ENCODE measurements around the gene ADAMTS6.

Gene ADAMTS6

GRCh38 chr5:65359569-65359968 lies 122.2 kb downstream of the ADAMTS6 start:
- WGBS = 94% methylated on average over 2 of the region's 3 CpGs
- Histone ChIP-seq H3K14ac (ENCODE audit: low read length in 2 of 2) (no peak overlapping the region), H2BK12ac (ENCODE audit: low read length in 2 of 2) (no peak overlapping the region), H3K79me1 (replicated peaks; ENCODE audit: low read length, poor library complexity, severe bottlenecking) (no peaks in the 10 kb centered on the region), H3K18ac (ENCODE audit: low read depth in 1 of 2, low read length in 2 of 2) (no peak overlapping the region), H2AK5ac (ENCODE audit: low read length, severe bottlenecking) (no peak overlapping the region), H3K9me3 (ENCODE audit: control insufficient read depth, low read length) (no peaks in the 10 kb centered on the region), H2BK120ac (ENCODE audit: low read depth, low read length) (no peak overlapping the region), H3K4me1 (ENCODE audit: control insufficient read depth, insufficient read depth, low read depth, low read length) (no peaks in the 10 kb centered on the region), H2BK5ac (ENCODE audit: low read depth, low read length, poor library complexity, severe bottlenecking) (no peak overlapping the region), H3K9ac (ENCODE audit: low read length) (no peak overlapping the region), H4K8ac (ENCODE audit: low read length) (no peak overlapping the region), H3K27me3 (ENCODE audit: control insufficient read depth in 1 of 2, insufficient read depth in 1 of 2, low read length in 2 of 2) (no peaks in the 10 kb centered on the region), H2BK15ac (ENCODE audit: low read depth, poor library complexity, severe bottlenecking) (no peak overlapping the region), H3K4ac (ENCODE audit: low read depth in 1 of 2, low read length in 2 of 2) (no peak overlapping the region), H2AFZ (ENCODE audit: low read depth, low read length) (no peak overlapping the region), H3K36me3 (ENCODE audit: control insufficient read depth in 1 of 2, insufficient read depth in 2 of 2, low read depth in 1 of 2, low read length in 2 of 2) (peaks cover 0 to 14% of the 10 kb centered on the region in 2 experiments), H3K4me3 (ENCODE audit: insufficient read depth in 1 of 2, low read depth in 1 of 2, low read length in 2 of 2) (peak overlapping the region in 1 of 2 experiments; percentile 1), H3K23ac (ENCODE audit: low read length in 2 of 2) (no peak overlapping the region), H4K91ac (ENCODE audit: low read length) (no peak overlapping the region), H3K27ac (ENCODE audit: low read length, poor library complexity, severe bottlenecking) (no peak overlapping the region), H3K4me2 (ENCODE audit: low read length, poor library complexity, severe bottlenecking) (no peak overlapping the region)
- DNase-seq = no peak

- Histone ChIP-seq H2BK15ac (ENCODE audit: low read depth, poor library complexity, severe bottlenecking) (no peak overlapping the region), H3K27ac (ENCODE audit: low read length, poor library complexity, severe bottlenecking) (no peak overlapping the region), H3K4me1 (ENCODE audit: control insufficient read depth, insufficient read depth, low read depth, low read length) (no peaks in the 10 kb centered on the region), H3K4me2 (ENCODE audit: low read length, poor library complexity, severe bottlenecking) (no peak overlapping the region), H3K14ac (ENCODE audit: low read length in 2 of 2) (no peak overlapping the region), H3K9ac (ENCODE audit: low read length) (no peak overlapping the region), H3K27me3 (ENCODE audit: control insufficient read depth in 1 of 2, insufficient read depth in 1 of 2, low read length in 2 of 2) (no peaks in the 10 kb centered on the region), H2BK12ac (ENCODE audit: low read length in 2 of 2) (no peak overlapping the region), H3K9me3 (ENCODE audit: control insufficient read depth, low read length) (no peaks in the 10 kb centered on the region), H3K4me3 (ENCODE audit: insufficient read depth in 1 of 2, low read depth in 1 of 2, low read length in 2 of 2) (no peak overlapping the region), H4K91ac (ENCODE audit: low read length) (no peak overlapping the region), H3K79me1 (replicated peaks; ENCODE audit: low read length, poor library complexity, severe bottlenecking) (no peaks in the 10 kb centered on the region), H3K23ac (ENCODE audit: low read length in 2 of 2) (no peak overlapping the region), H3K36me3 (ENCODE audit: control insufficient read depth in 1 of 2, insufficient read depth in 2 of 2, low read depth in 1 of 2, low read length in 2 of 2) (peaks cover 0 to 12% of the 10 kb centered on the region in 2 experiments), H2BK120ac (ENCODE audit: low read depth, low read length) (no peak overlapping the region), H2AK5ac (ENCODE audit: low read length, severe bottlenecking) (no peak overlapping the region), H4K8ac (ENCODE audit: low read length) (no peak overlapping the region), H3K18ac (ENCODE audit: low read depth in 1 of 2, low read length in 2 of 2) (no peak overlapping the region), H2AFZ (ENCODE audit: low read depth, low read length) (no peak overlapping the region), H2BK5ac (ENCODE audit: low read depth, low read length, poor library complexity, severe bottlenecking) (no peak overlapping the region), H3K4ac (ENCODE audit: low read depth in 1 of 2, low read length in 2 of 2) (no peak overlapping the region)
- WGBS = no CpG with 5 or more reads among the region's 1 CpG
- no peak for DNase-seq
These were observed 125.4 kb downstream of the ADAMTS6 start for GRCh38 chr5:65356274-65356673.

- Histone ChIP-seq H2BK5ac (ENCODE audit: low read depth, low read length, poor library complexity, severe bottlenecking) (no peak overlapping the region), H4K8ac (ENCODE audit: low read length) (no peak overlapping the region)
- no CpG with 5 or more reads among the region's 1 CpG for WGBS
These were observed 126.4 kb downstream of the ADAMTS6 start for GRCh38 chr5:65355301-65355700.

GRCh38 chr5:65341835-65342234 lies 139.9 kb downstream of the ADAMTS6 start:
- H3K4ac ChIP-seq (ENCODE audit: low read depth in 1 of 2, low read length in 2 of 2) = no peak overlapping the region
- H3K4me2 ChIP-seq (ENCODE audit: low read length, poor library complexity, severe bottlenecking) = no peak overlapping the region
- no peak overlapping the region for H4K8ac ChIP-seq (ENCODE audit: low read length)
- no peak for DNase-seq
- H3K4me3 ChIP-seq (ENCODE audit: insufficient read depth in 1 of 2, low read depth in 1 of 2, low read length in 2 of 2) = peak overlapping the region in 1 of 2 experiments; percentile 12
- H2BK120ac ChIP-seq (ENCODE audit: low read depth, low read length) = no peak overlapping the region
- H3K9me3 ChIP-seq (ENCODE audit: control insufficient read depth, low read length) = peaks cover 54% of the 10 kb centered on the region
- no peaks in the 10 kb centered on the region for H3K27me3 ChIP-seq (ENCODE audit: control insufficient read depth in 1 of 2, insufficient read depth in 1 of 2, low read length in 2 of 2)
- H2AFZ ChIP-seq (ENCODE audit: low read depth, low read length) = no peak overlapping the region
- H3K14ac ChIP-seq (ENCODE audit: low read length in 2 of 2) = no peak overlapping the region
- H2BK15ac ChIP-seq (ENCODE audit: low read depth, poor library complexity, severe bottlenecking) = no peak overlapping the region
- H2BK12ac ChIP-seq (ENCODE audit: low read length in 2 of 2) = no peak overlapping the region
- H3K27ac ChIP-seq (ENCODE audit: low read length, poor library complexity, severe bottlenecking) = no peak overlapping the region
- no peak overlapping the region for H2AK5ac ChIP-seq (ENCODE audit: low read length, severe bottlenecking)
- H3K18ac ChIP-seq (ENCODE audit: low read depth in 1 of 2, low read length in 2 of 2) = no peak overlapping the region
- no peak overlapping the region for H3K23ac ChIP-seq (ENCODE audit: low read length in 2 of 2)
- H3K79me1 ChIP-seq (replicated peaks; ENCODE audit: low read length, poor library complexity, severe bottlenecking) = peaks cover 4% of the 10 kb centered on the region
- H3K4me1 ChIP-seq (ENCODE audit: control insufficient read depth, insufficient read depth, low read depth, low read length) = no peaks in the 10 kb centered on the region
- H4K91ac ChIP-seq (ENCODE audit: low read length) = no peak overlapping the region
- no peak overlapping the region for H3K9ac ChIP-seq (ENCODE audit: low read length)
- H2BK5ac ChIP-seq (ENCODE audit: low read depth, low read length, poor library complexity, severe bottlenecking) = no peak overlapping the region
- H3K36me3 ChIP-seq (ENCODE audit: control insufficient read depth in 1 of 2, insufficient read depth in 2 of 2, low read depth in 1 of 2, low read length in 2 of 2) = peaks cover 0 to 6% of the 10 kb centered on the region in 2 experiments

More at GRCh38 chr5:65355301-65355700, 126.4 kb downstream of the ADAMTS6 start:
- DNase-seq = no peak
- Histone ChIP-seq H3K23ac (ENCODE audit: low read length in 2 of 2) (no peak overlapping the region), H3K4me2 (ENCODE audit: low read length, poor library complexity, severe bottlenecking) (no peak overlapping the region), H3K18ac (ENCODE audit: low read depth in 1 of 2, low read length in 2 of 2) (no peak overlapping the region), H2BK12ac (ENCODE audit: low read length in 2 of 2) (no peak overlapping the region), H3K9ac (ENCODE audit: low read length) (peak overlapping the region; percentile 41), H3K4me3 (ENCODE audit: insufficient read depth in 1 of 2, low read depth in 1 of 2, low read length in 2 of 2) (peak overlapping the region in 1 of 2 experiments; percentile 33), H3K36me3 (ENCODE audit: control insufficient read depth in 1 of 2, insufficient read depth in 2 of 2, low read depth in 1 of 2, low read length in 2 of 2) (peaks cover 0 to 7% of the 10 kb centered on the region in 2 experiments), H3K4ac (ENCODE audit: low read depth in 1 of 2, low read length in 2 of 2) (no peak overlapping the region), H4K91ac (ENCODE audit: low read length) (no peak overlapping the region), H2BK120ac (ENCODE audit: low read depth, low read length) (no peak overlapping the region), H3K14ac (ENCODE audit: low read length in 2 of 2) (no peak overlapping the region), H3K79me1 (replicated peaks; ENCODE audit: low read length, poor library complexity, severe bottlenecking) (no peaks in the 10 kb centered on the region), H3K27me3 (ENCODE audit: control insufficient read depth in 1 of 2, insufficient read depth in 1 of 2, low read length in 2 of 2) (no peaks in the 10 kb centered on the region), H3K27ac (ENCODE audit: low read length, poor library complexity, severe bottlenecking) (no peak overlapping the region), H2AK5ac (ENCODE audit: low read length, severe bottlenecking) (no peak overlapping the region), H3K9me3 (ENCODE audit: control insufficient read depth, low read length) (no peaks in the 10 kb centered on the region), H3K4me1 (ENCODE audit: control insufficient read depth, insufficient read depth, low read depth, low read length) (no peaks in the 10 kb centered on the region), H2AFZ (ENCODE audit: low read depth, low read length) (no peak overlapping the region), H2BK15ac (ENCODE audit: low read depth, poor library complexity, severe bottlenecking) (no peak overlapping the region)

Measured in mesenchymal stem cell (in vitro differentiated cells and primary cell).